A673 (cell line): ENCODE measurements around the gene YWHAH.

Experiments
- EZH2 ChIP-seq: fragments of 200-600 bp; sonication (generic); IDR thresholded peaks from 2 replicates; pipeline ENCODE4 v1.6.1; 2017; ENCODE audit warnings: borderline replicate concordance, low read depth, mild to moderate bottlenecking, mixed read lengths, antibody characterized with exemption, low read length; ENCODE audit not compliant: poor library complexity, severe bottlenecking
- TF ChIP-seq, protein P1 (sequence below): fragments of 300-800, 200-600 bp; sonication (generic); conservative IDR thresholded peaks from 2 replicates; pipeline ENCODE4 v1.5.1; 2017; ENCODE audit warnings: low read depth, mild to moderate bottlenecking, antibody characterized with exemption, low read length, moderate library complexity, mixed read lengths

DNA sequence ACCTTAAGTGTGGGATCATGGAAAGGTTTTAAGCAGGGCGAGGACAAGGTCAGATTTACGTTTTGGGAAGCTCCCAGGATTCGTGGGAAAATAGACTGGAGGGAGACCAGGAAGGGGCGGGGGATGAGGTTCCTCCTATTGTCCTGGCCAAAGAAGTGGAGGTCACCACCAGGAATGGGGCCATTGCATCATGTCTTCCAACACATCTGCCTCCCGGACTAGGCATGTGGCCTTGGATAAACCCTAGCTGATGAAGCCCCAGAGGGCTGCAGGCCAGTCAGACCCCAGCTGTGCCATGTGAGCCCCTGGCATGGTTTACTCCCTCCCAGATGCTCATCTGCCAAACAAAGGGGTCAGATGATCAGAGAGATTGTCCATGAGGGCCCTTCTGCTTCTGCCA is 11.5 kb upstream of the YWHAH start:
- TF ChIP-seq, protein P1, sequence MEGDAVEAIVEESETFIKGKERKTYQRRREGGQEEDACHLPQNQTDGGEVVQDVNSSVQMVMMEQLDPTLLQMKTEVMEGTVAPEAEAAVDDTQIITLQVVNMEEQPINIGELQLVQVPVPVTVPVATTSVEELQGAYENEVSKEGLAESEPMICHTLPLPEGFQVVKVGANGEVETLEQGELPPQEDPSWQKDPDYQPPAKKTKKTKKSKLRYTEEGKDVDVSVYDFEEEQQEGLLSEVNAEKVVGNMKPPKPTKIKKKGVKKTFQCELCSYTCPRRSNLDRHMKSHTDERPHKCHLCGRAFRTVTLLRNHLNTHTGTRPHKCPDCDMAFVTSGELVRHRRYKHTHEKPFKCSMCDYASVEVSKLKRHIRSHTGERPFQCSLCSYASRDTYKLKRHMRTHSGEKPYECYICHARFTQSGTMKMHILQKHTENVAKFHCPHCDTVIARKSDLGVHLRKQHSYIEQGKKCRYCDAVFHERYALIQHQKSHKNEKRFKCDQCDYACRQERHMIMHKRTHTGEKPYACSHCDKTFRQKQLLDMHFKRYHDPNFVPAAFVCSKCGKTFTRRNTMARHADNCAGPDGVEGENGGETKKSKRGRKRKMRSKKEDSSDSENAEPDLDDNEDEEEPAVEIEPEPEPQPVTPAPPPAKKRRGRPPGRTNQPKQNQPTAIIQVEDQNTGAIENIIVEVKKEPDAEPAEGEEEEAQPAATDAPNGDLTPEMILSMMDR: no peak
- TF ChIP-seq EZH2: no peak
